ENCODE measurements around the gene ATP6V1F.

Gene ATP6V1F, protein sequence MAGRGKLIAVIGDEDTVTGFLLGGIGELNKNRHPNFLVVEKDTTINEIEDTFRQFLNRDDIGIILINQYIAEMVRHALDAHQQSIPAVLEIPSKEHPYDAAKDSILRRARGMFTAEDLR
- 29.4 to 31.4 reads per million in 2 experiments for total RNA-seq

DNA sequence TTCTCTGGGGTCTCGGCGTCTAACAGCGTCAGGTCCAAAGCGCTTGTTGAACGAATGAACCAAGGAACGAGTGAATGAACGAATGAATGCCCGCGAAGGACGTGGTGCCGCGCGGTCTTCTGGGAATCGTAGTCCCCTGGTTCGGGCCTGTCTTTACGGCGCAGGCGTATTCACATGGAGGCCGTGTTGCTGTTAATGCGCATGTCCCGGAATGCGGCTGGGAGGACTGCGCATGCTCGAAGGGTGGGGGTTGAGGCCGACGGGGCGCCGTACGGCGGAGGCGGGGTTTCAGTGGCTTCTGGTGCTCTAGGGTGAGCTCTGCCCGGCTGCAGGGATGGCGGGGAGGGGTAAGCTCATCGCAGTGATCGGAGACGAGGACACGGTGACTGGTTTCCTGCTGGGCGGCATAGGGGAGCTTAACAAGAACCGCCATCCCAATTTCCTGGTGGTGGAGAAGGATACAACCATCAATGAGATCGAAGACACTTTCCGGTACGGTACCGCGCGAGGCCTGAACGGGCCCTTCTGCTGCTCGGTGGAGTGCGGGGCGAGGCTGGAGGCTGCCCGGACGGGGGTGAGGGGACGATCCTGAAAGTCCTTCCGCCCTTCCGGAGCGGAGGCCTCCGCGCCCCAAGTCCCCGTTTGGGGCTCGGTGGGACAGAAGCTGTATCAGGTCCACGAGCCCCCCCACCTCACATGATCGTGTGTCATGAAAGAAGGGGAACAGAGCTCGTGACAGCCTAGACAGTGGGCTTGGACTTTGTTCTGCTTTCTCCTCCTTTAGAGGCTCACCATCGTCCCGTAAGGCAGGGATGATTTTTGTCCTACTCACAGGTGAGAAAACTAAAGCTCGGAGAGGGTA is at the start of gene ATP6V1F:
ATP6V1F (plus strand) TSS at position 286 of the 862 bp plus-strand sequence; CDS start at position 335, 49 bp downstream.
- peak; percentile 98 for DNase-seq (ENCODE audit: low read depth)

DNA sequence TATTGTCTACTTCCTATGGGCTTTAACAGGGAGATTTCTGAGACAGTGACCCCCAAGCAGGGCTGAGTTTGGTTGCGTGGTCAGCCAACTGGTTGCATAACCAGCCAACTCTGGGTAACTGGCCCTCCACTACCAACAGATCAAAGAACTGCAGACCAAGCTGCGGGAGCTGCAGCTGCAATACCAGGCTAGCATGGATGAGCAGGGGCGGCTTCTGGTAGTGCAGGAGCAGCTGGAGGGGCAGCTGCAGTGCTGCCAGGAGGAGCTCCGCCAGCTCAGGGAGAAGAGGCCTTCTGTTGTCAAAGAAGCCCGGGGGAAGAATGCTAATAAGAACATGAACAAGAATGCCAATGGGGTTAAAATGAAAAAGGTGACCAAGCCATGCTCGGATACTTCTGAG is 48.2 kb upstream of the ATP6V1F start:
- no peak for DNase-seq (ENCODE audit: low read depth)

DNA sequence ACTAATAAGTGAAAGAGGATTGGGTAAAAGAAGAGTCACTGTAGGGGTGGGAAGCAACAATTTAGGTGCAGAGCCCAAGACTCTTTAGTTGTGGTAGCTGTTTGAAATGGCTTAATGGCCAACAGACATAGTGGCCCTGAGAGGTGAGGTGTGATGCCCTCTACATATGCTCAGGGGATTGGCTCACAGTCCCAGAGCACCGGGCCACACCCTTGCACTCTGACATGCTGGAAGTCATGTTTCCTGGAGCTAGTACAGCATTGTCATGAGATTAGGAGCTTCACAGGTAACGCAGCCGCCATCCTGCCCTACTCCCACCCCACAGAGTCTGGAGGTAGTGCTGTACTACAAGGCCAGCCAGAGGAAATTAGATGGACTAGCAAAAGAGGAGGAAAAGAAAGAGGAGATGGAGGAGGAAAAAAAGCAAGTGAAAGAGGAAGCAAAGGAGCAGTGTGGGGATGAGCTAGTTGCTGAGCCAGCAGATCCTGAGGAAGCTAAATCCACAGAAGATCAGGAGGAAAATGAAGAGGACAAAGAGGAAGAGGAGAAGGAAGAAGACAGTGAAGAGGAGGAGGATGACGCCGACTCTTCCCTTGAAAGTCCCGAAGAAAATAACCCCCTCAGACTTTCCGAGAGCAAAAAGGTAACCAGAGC is 47.2 kb upstream of the ATP6V1F start:
- DNase-seq (ENCODE audit: low read depth): no peak

DNA sequence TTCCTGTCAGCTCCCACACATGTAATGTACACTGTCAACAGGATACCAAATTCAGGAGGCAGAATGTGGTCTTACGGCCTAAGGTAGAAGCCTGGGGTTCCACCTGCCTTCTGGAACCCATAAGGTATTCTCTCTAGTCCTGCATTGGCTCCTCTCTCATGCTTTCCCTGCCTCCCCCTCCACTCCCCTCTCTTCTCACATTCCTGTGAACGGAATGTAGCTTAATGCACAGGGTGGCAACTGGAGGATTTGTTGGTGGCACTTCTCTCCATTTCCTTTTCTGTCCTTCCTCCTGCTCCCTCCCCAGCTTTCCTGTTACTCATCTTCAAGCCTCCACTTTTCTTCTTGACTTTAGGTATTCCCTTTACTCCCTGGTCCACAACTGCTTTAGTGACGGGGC is 44.0 kb upstream of the ATP6V1F start:
- no peak for DNase-seq (ENCODE audit: low read depth)

- no peak for DNase-seq (ENCODE audit: low read depth)
These were observed 40.9 kb upstream of the ATP6V1F start for GRCh38 chr7:128821724-128822123.

DNA sequence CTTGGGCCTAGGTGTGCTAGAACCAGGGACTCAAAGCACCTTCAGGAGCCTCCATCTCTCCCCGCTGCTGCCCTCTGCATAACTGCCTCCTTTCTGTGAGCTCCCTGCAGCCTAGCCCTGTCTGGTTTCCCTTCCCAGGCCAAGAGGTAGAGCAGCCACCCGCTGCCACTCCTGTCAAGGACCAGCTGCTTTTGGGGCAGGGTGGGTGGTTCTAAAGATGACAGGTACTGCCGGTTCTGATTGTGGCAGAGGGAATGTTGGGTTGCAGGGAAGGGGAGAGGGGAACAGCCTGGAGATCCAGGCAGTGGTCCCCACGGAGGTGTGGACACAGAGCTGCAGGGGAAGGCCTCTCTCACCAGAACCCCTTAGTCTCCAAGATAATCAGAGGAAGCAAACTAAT is 36.1 kb upstream of the ATP6V1F start:
- no peak for DNase-seq (ENCODE audit: low read depth)

DNA sequence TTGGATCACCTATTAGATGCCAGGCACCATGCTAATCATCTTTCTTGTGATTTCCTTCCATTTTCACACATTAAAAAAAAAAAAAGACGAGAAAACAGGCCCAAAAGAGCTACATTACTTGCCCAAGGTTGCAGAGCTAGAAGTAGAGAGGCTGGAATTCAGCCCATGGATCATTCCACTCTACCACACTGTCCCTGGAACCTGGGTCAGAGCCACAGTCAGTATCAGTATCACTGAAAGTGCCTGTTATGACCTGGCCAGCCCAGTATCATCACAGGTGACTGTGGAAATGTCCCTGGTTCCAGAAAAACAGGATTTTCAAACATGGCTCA is 35.8 kb upstream of the ATP6V1F start:
- no peak for DNase-seq (ENCODE audit: low read depth)

DNA sequence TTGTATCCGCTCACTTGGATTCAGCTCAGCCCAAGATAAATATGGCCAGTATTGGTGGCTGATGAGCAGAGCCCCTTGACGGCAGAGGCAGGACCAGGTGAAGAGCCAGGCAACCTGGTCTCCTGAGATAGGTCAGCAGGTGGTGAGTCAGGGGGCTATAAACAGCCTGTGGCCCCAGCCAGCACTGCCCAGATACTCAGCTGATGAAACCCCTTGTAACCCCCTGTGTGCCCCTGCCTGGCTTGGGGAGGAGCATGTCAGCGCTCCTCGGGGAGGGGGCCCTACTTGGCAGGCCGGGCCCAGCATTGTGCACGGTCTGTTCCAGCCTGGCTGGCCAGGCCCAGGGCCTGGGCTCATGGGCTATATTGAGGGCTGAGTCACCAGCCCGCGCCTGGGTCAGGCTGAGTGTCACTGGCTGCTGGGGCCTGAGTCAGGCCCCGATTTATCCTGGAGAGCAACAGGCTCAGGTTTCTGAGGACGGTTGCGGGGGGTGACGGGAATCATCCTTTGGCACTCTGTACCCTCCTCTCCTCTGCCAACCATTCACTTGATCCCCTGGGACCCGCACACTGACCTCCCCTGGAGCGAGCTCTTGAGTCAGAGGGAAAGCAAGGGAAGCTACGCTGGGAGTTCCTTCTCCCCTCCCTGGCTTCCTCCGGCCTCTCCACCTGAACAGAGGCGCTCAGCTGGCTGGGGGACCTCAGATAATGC is 35.3 kb upstream of the ATP6V1F start:
- no peak for DNase-seq (ENCODE audit: low read depth)

DNA sequence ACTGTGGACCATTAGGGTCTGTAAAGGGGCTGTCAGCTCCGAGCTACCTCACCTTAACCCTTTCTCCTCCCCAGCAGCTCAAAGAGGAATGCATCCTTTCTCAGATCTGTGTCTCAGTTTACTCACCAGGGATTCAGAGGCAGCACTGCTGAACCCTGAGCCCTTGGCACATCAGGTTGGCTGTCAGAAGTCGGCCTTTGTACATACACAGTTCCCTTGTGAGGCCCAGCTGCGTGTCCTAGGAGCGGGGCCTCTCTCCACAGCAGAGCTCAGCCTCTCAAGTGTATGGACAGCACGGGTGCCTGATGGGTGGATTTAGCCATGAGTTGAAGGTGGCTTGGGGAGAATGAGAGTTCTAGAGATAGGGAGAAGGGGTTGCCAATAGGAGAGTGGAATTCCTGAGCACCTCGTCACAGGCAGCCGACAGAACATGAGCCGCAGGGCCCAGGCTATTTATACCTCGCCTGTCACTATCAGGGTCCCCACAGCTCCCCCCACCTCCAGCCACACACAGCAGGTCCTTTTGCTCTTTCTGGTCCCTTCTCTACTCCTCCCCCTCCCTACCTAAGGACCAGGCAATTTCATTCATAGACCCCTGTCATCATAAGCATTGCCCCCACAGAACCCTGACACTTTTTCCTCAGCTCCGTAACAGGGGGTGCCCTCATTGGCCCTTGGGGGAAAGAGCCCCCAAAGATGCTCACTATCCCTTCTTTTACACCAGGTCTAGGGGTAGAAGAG is 34.5 kb upstream of the ATP6V1F start:
- DNase-seq (ENCODE audit: low read depth): no peak

DNA sequence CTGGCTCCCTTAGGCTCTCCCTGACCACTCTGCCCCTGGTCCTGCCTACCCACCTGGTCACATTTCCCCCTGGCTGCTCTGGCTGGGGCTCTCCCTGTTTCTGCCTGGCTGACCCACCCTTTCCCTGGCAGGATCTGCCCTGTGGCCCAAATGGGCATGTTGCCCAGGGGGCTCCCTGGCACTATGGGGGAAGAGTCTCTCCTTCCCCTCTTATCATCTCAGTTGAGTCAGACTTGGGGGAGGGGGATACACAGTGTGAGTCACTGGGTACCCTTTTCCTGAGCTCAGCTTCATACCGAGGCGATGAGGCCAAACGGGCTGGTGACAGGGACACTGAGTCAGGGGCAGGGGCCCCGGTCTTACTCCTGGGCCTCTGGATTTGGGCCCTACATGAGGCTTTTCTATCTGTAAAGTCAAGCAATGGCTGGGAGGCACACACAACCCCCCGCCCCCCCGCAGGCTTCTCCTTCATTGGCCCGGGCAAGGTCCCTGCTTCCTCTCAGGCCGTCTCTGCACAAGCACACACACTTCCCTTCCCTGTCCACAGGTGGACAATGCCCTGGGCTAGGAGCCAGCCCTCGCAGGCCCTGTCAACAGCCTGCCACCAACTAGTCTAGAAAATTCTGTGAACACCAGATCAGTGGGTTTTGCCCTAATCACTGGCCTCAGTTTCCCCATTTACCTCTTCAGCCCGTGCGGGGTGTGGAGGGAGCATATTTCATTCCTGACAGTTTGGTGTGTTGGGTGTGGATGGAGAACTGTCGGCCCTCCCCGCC is 33.1 kb upstream of the ATP6V1F start:
- DNase-seq (ENCODE audit: low read depth): no peak

DNA sequence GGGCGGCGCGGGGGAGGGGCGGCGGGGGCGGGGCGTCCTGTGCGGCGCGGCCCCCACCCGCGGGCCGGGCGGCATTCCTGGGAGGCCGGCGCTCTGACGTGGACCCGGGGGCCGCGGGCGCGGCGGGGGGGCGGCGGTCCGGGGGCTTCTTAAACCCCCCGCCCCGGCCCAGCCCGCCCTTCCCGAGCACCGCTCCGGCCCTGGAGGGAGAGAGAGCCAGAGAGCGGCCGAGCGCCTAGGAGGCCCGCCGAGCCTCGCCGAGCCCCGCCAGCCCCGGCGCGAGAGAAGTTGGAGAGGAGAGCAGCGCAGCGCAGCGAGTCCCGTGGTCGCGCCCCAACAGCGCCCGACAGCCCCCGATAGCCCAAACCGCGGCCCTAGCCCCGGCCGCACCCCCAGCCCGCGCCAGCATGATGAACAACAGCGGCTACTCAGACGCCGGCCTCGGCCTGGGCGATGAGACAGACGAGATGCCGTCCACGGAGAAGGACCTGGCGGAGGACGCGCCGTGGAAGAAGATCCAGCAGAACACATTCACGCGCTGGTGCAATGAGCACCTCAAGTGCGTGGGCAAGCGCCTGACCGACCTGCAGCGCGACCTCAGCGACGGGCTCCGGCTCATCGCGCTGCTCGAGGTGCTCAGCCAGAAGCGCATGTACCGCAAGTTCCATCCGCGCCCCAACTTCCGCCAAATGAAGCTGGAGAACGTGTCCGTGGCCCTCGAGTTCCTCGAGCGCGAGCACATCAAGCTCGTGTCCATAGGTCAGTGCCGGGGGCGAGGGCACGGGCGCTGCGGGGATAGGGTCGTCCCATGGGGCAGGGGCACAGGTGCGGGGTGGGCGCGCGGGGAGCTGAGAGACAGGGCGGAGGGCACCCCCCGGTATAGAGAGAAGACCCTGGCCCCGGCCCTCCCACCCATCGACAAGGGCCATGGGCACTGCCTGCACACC is 32.2 kb upstream of the ATP6V1F start, which contains the start of gene FLNC:
FLNC (plus strand) TSS at position 176 of the 947 bp plus-strand sequence; CDS start at position 408, 232 bp downstream.
- no peak for DNase-seq (ENCODE audit: low read depth)

- no peak for DNase-seq (ENCODE audit: low read depth)
These were observed 31.3 kb upstream of the ATP6V1F start for GRCh38 chr7:128831178-128831993.

DNA sequence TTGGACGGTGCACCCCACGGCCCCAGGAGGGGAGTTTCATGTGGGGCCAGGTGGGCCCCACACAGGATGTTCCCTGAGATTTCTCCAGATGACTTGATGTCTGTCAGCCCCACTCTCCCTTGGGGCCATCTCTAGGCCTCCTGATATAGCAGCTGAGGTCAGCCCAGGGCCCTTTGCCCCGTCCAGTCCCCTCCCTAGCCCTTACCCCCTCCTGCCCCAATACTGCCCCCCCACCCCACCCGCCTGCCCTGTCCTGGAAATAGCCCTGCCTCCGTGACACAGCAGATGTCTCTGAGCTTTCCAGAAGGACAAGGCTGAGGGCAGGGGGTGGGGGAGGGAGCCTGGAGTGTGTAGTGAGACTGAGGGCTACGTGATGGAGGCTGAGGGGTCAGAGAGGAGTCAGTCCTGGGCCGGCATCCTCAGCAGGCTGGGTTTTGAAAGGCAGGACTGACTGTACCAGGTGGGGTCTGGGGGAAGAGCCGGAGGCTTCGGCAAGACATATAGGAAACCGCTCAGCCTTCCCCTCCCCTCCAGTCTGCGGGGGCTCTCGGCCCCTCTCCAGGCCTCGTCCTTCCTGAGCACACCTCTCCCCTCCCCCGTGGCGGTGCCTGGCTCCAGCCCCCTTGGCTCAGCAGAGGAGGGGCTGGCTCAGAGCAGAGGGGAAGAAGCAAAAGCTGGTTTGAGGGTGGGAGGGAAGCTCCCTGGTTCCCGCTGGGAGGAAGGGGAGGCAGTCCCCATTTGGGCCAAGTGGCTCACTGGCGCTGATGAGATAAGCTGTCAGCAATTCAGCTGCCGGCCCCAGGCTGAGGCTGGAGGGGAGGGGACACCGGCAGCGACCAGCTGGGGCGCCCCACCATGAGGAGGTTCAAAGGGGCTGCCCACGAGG is 30.4 kb upstream of the ATP6V1F start:
- no peak for DNase-seq (ENCODE audit: low read depth)

DNA sequence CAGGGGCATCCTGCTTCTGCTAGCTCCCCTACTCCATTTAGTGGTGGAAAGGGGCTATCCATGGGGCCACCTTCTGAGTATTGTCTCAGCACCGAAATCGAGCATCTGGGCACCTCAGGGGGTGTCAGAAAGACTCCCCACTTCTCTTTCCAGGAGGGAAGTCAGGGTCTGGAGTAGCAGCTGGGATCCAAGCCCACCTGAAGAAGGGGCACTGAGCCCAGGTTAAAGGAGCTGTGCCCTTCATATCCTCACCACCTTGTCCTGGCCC is 29.8 kb upstream of the ATP6V1F start:
- no peak for DNase-seq (ENCODE audit: low read depth)

DNA sequence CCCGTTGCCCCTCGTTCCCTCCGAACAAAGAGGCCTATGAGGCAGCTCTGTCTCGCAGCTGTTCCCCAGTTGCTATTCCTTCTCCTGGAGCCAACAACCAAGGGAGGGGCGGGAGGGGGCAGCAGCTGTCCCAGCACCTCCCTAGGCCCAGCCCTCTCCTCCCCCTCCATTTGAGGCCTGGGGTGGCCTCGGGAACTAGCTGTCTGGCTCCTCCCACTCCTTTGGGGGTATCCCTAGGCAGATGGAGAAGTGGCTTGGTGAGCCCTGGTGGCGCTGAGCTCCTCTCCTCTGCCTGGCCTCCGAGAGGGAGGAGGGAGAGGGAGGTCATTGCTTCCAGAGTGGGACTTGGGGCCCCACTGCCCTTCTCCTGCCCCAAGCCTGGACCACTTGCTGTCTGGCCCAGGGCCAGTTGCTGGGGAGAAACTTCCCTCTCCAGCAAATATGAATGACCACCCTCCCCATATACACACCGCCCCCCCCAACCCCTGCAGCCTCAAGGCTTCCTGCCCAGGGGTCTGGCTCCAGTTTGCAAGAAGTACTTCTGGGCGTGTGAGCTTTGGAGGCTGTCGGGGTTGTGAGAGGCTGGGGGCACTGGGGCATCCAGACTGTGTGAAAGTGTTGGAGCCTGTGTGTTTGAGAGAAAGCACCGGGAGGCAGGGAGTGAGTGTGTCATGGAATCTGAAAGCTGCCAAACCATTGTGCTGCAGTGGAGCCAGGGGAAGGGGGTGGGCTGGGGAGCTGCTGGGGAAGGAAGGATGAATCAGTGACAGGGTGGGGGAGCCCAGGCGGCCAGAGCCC is 29.3 kb upstream of the ATP6V1F start:
- no peak for DNase-seq (ENCODE audit: low read depth)

- DNase-seq (ENCODE audit: low read depth): no peak
These were observed 28.7 kb upstream of the ATP6V1F start for GRCh38 chr7:128833946-128834325.

GRCh38 chr7:128835231-128835751 is 27.4 kb upstream of the ATP6V1F start:
- no peak for DNase-seq (ENCODE audit: low read depth)

Data from T follicular helper cell (primary cell).